ENCODE measurements around the gene PET100. TPM values are rescaled to one million over a fixed set of nuclear protein-coding genes. Genes with fewer than 3 reads are reported as not detected.

PET100 gene
- total RNA-seq, 1 experiment from 2014 or later = 101 TPM

GRCh38 chr19:7617172-7617571 lies 12.4 kb upstream of the PET100 start:
- CTCF ChIA-PET = no interaction called here
- BruUV-seq (replicated peaks) = no TSS peak

GRCh38 chr19:7617735-7618134 lies 11.9 kb upstream of the PET100 start:
- H3K4me1 ChIP-seq (ENCODE audit: insufficient read depth, low read length) = peaks cover 18% of the 10 kb centered on the region
- H3K36me3 ChIP-seq (ENCODE audit: low read depth, low read length) = peaks cover 41% of the 10 kb centered on the region; the same call in 1 of the 2 replicates
- no peaks in the 10 kb centered on the region for H3K9me2 ChIP-seq (replicated peaks; ENCODE audit: low read length)
- H3F3A ChIP-seq (ENCODE audit: low read length, unreplicated experiment) = no peaks in the 10 kb centered on the region
- no peaks in the 10 kb centered on the region for H3K79me2 ChIP-seq (ENCODE audit: low read length)
- no peaks in the 10 kb centered on the region for H4K20me1 ChIP-seq (ENCODE audit: low read length)
- no peak overlapping the region for H3K27ac ChIP-seq (ENCODE audit: low read length)
- no peak overlapping the region for H3K4me2 ChIP-seq (ENCODE audit: low read length)
- no peak overlapping the region for H3K4me3 ChIP-seq (ENCODE audit: low read length)
- ChIA-PET POLR2A (ENCODE audit: unreplicated experiment) (no interaction called here), CTCF (interaction anchor here (1.3 kb wide), 1 partner anchor 49 kb away, joined by 5 read pairs; no protein-coding TSS in a partner anchor)
- H3K9me3 ChIP-seq (ENCODE audit: low read length) = no peaks in the 10 kb centered on the region
- TSS peak; percentile 65 for BruUV-seq (replicated peaks)
- DNase-seq (no peak), ATAC-seq (no peak)
- TF ChIP-seq CTCF (conservative IDR thresholded peaks at IDR 0.05; ENCODE audit: low read depth, low read length) (no peak), EZH2phosphoT487 (IDR thresholded peaks at IDR 0.05; ENCODE audit: borderline replicate concordance, low read length) (no peak), EZH2 (IDR thresholded peaks at IDR 0.05; ENCODE audit: low read length, unreplicated experiment) (no peak)
- no peak overlapping the region for H3K9ac ChIP-seq (ENCODE audit: low read length)
- no peak overlapping the region for H2AFZ ChIP-seq (ENCODE audit: low read length)
- intact Hi-C loops (cut with micrococcal nuclease) = no loop called here
- no peaks in the 10 kb centered on the region for H3K27me3 ChIP-seq (ENCODE audit: low read length)

More at GRCh38 chr19:7617172-7617571, 12.4 kb upstream of the PET100 start:
- H3K36me3 ChIP-seq (ENCODE audit: low read depth, low read length) = peaks cover 37% of the 10 kb centered on the region; the same call in 1 of the 2 replicates
- no peak overlapping the region for H3K4me3 ChIP-seq (ENCODE audit: low read length)
- H3K9me3 ChIP-seq (ENCODE audit: low read length) = no peaks in the 10 kb centered on the region
- no peaks in the 10 kb centered on the region for H3K79me2 ChIP-seq (ENCODE audit: low read length)
- H2AFZ ChIP-seq (ENCODE audit: low read length) = no peak overlapping the region
- intact Hi-C loops (cut with micrococcal nuclease) = no loop called here
- no peaks in the 10 kb centered on the region for H3K9me2 ChIP-seq (replicated peaks; ENCODE audit: low read length)
- POLR2A ChIA-PET (ENCODE audit: unreplicated experiment) = no interaction called here
- ATAC-seq = no peak
- no peaks in the 10 kb centered on the region for H3F3A ChIP-seq (ENCODE audit: low read length, unreplicated experiment)
- H3K9ac ChIP-seq (ENCODE audit: low read length) = no peak overlapping the region
- TF ChIP-seq EZH2phosphoT487 (IDR thresholded peaks at IDR 0.05; ENCODE audit: borderline replicate concordance, low read length) (no peak), CTCF (conservative IDR thresholded peaks at IDR 0.05; ENCODE audit: low read depth, low read length) (no peak), EZH2 (IDR thresholded peaks at IDR 0.05; ENCODE audit: low read length, unreplicated experiment) (no peak)
- H3K4me2 ChIP-seq (ENCODE audit: low read length) = no peak overlapping the region
- no peaks in the 10 kb centered on the region for H3K27me3 ChIP-seq (ENCODE audit: low read length)
- peaks cover 18% of the 10 kb centered on the region for H3K4me1 ChIP-seq (ENCODE audit: insufficient read depth, low read length)
- DNase-seq = no peak
- no peaks in the 10 kb centered on the region for H4K20me1 ChIP-seq (ENCODE audit: low read length)
- H3K27ac ChIP-seq (ENCODE audit: low read length) = no peak overlapping the region

GRCh38 chr19:7618348-7618747 lies 11.2 kb upstream of the PET100 start:
- no peaks in the 10 kb centered on the region for H3K9me2 ChIP-seq (replicated peaks; ENCODE audit: low read length)
- H3F3A ChIP-seq (ENCODE audit: low read length, unreplicated experiment) = no peaks in the 10 kb centered on the region
- no peak overlapping the region for H3K9ac ChIP-seq (ENCODE audit: low read length)
- H4K20me1 ChIP-seq (ENCODE audit: low read length) = no peaks in the 10 kb centered on the region
- ATAC-seq = peak; percentile 5; the same call in 1 of the 2 replicates
- POLR2A ChIA-PET (ENCODE audit: unreplicated experiment) = no interaction called here
- no peak for TF ChIP-seq EZH2 (IDR thresholded peaks at IDR 0.05; ENCODE audit: low read length, unreplicated experiment)
- TF ChIP-seq CTCF (conservative IDR thresholded peaks at IDR 0.05; ENCODE audit: low read depth, low read length) = no peak
- TF ChIP-seq EZH2phosphoT487 (IDR thresholded peaks at IDR 0.05; ENCODE audit: borderline replicate concordance, low read length) = no peak
- H3K79me2 ChIP-seq (ENCODE audit: low read length) = no peaks in the 10 kb centered on the region
- peak overlapping the region; percentile 11; the same call in 1 of the 2 replicates for H3K4me2 ChIP-seq (ENCODE audit: low read length)
- DNase-seq = peak; percentile 15
- no peaks in the 10 kb centered on the region for H3K9me3 ChIP-seq (ENCODE audit: low read length)
- H3K4me1 ChIP-seq (ENCODE audit: insufficient read depth, low read length) = peaks cover 18% of the 10 kb centered on the region
- H3K36me3 ChIP-seq (ENCODE audit: low read depth, low read length) = peaks cover 44% of the 10 kb centered on the region; the same call in 1 of the 2 replicates
- CTCF ChIA-PET = interaction anchor here (1.3 kb wide), 1 partner anchor 50 kb away, joined by 5 read pairs; no protein-coding TSS in a partner anchor
- H3K27me3 ChIP-seq (ENCODE audit: low read length) = no peaks in the 10 kb centered on the region
- H2AFZ ChIP-seq (ENCODE audit: low read length) = no peak overlapping the region
- intact Hi-C loops (cut with micrococcal nuclease) = no loop called here
- peak overlapping the region; percentile 52 for H3K27ac ChIP-seq (ENCODE audit: low read length)
- no TSS peak for BruUV-seq (replicated peaks)
- H3K4me3 ChIP-seq (ENCODE audit: low read length) = no peak overlapping the region

All from PC-3 (cell line).